ENCODE data around the gene CRTC1.

DNA sequence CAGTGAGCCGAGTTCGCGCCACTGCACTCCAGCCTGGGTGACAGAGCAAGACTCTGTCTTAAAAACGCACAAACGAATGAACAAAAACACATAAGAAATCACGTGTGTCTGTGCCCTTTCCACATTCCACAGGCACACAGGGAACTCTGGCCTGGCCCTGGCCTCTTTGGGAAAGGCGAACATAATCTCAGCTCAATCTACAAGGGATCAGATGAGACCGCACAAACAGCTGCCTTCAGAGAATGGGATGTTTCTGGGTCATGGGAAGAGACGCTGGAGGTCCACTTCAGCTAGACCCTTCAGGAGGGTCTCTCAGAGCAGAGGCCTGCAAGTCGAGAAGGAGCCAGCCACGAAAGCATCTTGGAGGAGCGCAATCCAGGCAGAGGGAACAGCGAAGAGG, 6.3 kb upstream of the CRTC1 start:
- TF ChIP-seq POLR2AphosphoS5 (IDR thresholded peaks at IDR 0.05; ENCODE audit: low read depth, low read length), result no peak
- TF ChIP-seq TAF1 (IDR thresholded peaks at IDR 0.05; ENCODE audit: borderline replicate concordance, insufficient read depth, low read length), result no peak
- TF ChIP-seq, protein P1, sequence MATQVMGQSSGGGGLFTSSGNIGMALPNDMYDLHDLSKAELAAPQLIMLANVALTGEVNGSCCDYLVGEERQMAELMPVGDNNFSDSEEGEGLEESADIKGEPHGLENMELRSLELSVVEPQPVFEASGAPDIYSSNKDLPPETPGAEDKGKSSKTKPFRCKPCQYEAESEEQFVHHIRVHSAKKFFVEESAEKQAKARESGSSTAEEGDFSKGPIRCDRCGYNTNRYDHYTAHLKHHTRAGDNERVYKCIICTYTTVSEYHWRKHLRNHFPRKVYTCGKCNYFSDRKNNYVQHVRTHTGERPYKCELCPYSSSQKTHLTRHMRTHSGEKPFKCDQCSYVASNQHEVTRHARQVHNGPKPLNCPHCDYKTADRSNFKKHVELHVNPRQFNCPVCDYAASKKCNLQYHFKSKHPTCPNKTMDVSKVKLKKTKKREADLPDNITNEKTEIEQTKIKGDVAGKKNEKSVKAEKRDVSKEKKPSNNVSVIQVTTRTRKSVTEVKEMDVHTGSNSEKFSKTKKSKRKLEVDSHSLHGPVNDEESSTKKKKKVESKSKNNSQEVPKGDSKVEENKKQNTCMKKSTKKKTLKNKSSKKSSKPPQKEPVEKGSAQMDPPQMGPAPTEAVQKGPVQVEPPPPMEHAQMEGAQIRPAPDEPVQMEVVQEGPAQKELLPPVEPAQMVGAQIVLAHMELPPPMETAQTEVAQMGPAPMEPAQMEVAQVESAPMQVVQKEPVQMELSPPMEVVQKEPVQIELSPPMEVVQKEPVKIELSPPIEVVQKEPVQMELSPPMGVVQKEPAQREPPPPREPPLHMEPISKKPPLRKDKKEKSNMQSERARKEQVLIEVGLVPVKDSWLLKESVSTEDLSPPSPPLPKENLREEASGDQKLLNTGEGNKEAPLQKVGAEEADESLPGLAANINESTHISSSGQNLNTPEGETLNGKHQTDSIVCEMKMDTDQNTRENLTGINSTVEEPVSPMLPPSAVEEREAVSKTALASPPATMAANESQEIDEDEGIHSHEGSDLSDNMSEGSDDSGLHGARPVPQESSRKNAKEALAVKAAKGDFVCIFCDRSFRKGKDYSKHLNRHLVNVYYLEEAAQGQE (IDR thresholded peaks at IDR 0.05; ENCODE audit: insufficient read depth in 1 of 2, low read depth in 2 of 2, low read length in 2 of 2), result no peak
